ENCODE measurements around the gene GPLD1. TPM values are rescaled to one million over a fixed set of nuclear protein-coding genes. Genes with fewer than 3 reads are reported as not detected.
"Not testable (repeated sequence)": the region's sequence is repeated elsewhere in the genome, so short reads cannot be mapped to it uniquely, and the experiment has no call there.

The GPLD1 gene
- total and polyA plus RNA-seq, 2 donors (not counting 1 experiment from before 2014, with no cell fraction given) = under 0.01 to 0.07 TPM

- no peak for DNase-seq (ENCODE audit: low read depth in 2 of 2)
Measured at GRCh38 chr6:24385536-24386269, 103.7 kb downstream of the GPLD1 start.

GRCh38 chr6:24384369-24385130 is 104.8 kb downstream of the GPLD1 start:
- H3K36me3 ChIP-seq (ENCODE audit: control insufficient read depth, insufficient read depth, low read length); H3K27me3 ChIP-seq (ENCODE audit: control insufficient read depth, insufficient read depth, low read length); DNase-seq (ENCODE audit: low read depth in 2 of 2): not testable (repeated sequence)

More at GRCh38 chr6:24385536-24386269, 103.7 kb downstream of the GPLD1 start:
- no peaks in the 10 kb centered on the region for H3K79me2 ChIP-seq (ENCODE audit: control insufficient read depth, insufficient read depth, low read length)
- no peaks in the 10 kb centered on the region for H3K4me1 ChIP-seq (ENCODE audit: control insufficient read depth, extremely low read depth, insufficient read depth, low read length)
- no peaks in the 10 kb centered on the region for H3K9me3 ChIP-seq (ENCODE audit: control insufficient read depth, insufficient read depth, low read depth, low read length)
- H3K4me3 ChIP-seq (replicated peaks in 1 of 4; ENCODE audit: control extremely low read depth in 1 of 4, insufficient read depth in 1 of 4, low read depth in 3 of 4, low read length in 4 of 4) = no peak overlapping the region
- no peak overlapping the region for H2AFZ ChIP-seq (ENCODE audit: low read length)
- H3K4me2 ChIP-seq (ENCODE audit: extremely low read depth, insufficient read depth, low read length) = no peak overlapping the region
- no peaks in the 10 kb centered on the region for H3K36me3 ChIP-seq (ENCODE audit: control insufficient read depth, insufficient read depth, low read length)
- no peaks in the 10 kb centered on the region for H3K27me3 ChIP-seq (ENCODE audit: control insufficient read depth, insufficient read depth, low read length)
- TF ChIP-seq CTCF (conservative IDR thresholded peaks at IDR 0.05 in 1 of 2, IDR thresholded peaks at IDR 0.05 in 1 of 2; ENCODE audit: low read depth in 1 of 2, low read length in 2 of 2) (no peak), EZH2 (IDR thresholded peaks at IDR 0.05; ENCODE audit: low read length, missing control alignments) (no peak)
- H3K9ac ChIP-seq (ENCODE audit: insufficient read depth, low read length) = no peak overlapping the region
- no peak overlapping the region for H3K27ac ChIP-seq (ENCODE audit: insufficient read depth, low read length)
- H4K20me1 ChIP-seq (ENCODE audit: control insufficient read depth, extremely low read depth, insufficient read depth, low read length) = no peaks in the 10 kb centered on the region

GRCh38 chr6:24382891-24383494 is 106.4 kb downstream of the GPLD1 start:
- H3K4me2 ChIP-seq (ENCODE audit: extremely low read depth, insufficient read depth, low read length); DNase-seq (ENCODE audit: low read depth in 2 of 2); H4K20me1 ChIP-seq (ENCODE audit: control insufficient read depth, extremely low read depth, insufficient read depth, low read length); H3K9ac ChIP-seq (ENCODE audit: insufficient read depth, low read length); H3K36me3 ChIP-seq (ENCODE audit: control insufficient read depth, insufficient read depth, low read length); H3K9me3 ChIP-seq (ENCODE audit: control insufficient read depth, insufficient read depth, low read depth, low read length); H3K27me3 ChIP-seq (ENCODE audit: control insufficient read depth, insufficient read depth, low read length); H3K4me3 ChIP-seq (replicated peaks in 1 of 4; ENCODE audit: control extremely low read depth in 1 of 4, insufficient read depth in 1 of 4, low read depth in 3 of 4, low read length in 4 of 4); H3K27ac ChIP-seq (ENCODE audit: insufficient read depth, low read length); H3K79me2 ChIP-seq (ENCODE audit: control insufficient read depth, insufficient read depth, low read length); H3K4me1 ChIP-seq (ENCODE audit: control insufficient read depth, extremely low read depth, insufficient read depth, low read length); H2AFZ ChIP-seq (ENCODE audit: low read length): not testable (repeated sequence)

More at GRCh38 chr6:24384369-24385130, 104.8 kb downstream of the GPLD1 start:
- H3K4me2 ChIP-seq (ENCODE audit: extremely low read depth, insufficient read depth, low read length); H3K4me1 ChIP-seq (ENCODE audit: control insufficient read depth, extremely low read depth, insufficient read depth, low read length); H3K4me3 ChIP-seq (replicated peaks in 1 of 4; ENCODE audit: control extremely low read depth in 1 of 4, insufficient read depth in 1 of 4, low read depth in 3 of 4, low read length in 4 of 4); H3K27ac ChIP-seq (ENCODE audit: insufficient read depth, low read length); H3K9ac ChIP-seq (ENCODE audit: insufficient read depth, low read length); H4K20me1 ChIP-seq (ENCODE audit: control insufficient read depth, extremely low read depth, insufficient read depth, low read length); H3K79me2 ChIP-seq (ENCODE audit: control insufficient read depth, insufficient read depth, low read length); H3K9me3 ChIP-seq (ENCODE audit: control insufficient read depth, insufficient read depth, low read depth, low read length); H2AFZ ChIP-seq (ENCODE audit: low read length): not testable (repeated sequence)
